ENCODE results near the gene TWNK.

TWNK gene

DNA sequence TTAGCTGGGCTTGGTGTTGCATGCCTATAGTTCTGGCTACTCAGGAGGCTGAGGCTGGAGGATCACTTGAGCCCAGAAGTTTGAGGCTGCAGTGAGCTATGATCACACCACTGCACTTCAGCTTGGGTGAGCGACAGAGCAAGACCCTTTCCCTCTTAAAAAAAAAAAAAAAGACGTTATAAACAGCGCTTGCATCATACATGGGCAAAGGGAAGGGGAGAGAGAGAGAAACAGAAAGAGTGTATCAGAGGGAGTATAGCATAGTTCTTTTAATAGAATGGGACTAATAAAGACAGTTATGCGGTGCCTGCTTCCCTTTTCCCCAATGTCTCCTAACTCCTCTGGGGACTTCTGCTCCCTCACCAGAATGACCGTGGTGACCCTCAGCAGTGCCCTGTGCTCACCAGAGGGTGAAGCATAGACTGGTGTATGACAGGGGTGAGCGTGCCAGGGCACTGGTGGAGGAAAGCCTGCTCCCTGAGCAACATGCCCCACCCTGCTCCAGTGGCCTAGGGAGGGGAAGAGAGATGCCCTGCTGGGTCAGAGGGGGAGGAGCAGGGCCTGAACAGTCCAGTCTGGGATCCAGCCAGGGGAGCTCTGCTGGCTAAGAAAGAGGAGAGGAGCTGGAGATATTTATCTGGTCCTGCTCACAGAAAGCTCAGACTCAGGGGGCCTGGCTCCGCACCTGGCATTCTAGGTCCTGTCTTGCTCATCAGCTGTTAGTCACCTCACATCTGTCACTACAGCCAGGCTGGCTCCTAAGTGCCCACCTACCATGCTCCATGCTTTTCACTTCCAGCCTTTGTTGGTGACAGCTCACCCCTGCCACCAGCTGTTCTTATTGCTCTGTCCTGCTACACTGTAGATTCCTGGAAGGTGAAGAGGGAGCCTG is 41.3 kb downstream of the TWNK start:
- H3K36me3 ChIP-seq (replicated peaks; ENCODE audit: low read depth, low read length), result no peaks in the 10 kb centered on the region
- peaks cover 29% of the 10 kb centered on the region for H3K27me3 ChIP-seq (ENCODE audit: low read depth, low read length)
- no peak overlapping the region for H3K9ac ChIP-seq (ENCODE audit: low read length)
- no peaks in the 10 kb centered on the region for H3K79me2 ChIP-seq (ENCODE audit: low read length)
- H4K20me1 ChIP-seq (ENCODE audit: insufficient read depth, low read length), result no peaks in the 10 kb centered on the region
- H3K4me1 ChIP-seq (ENCODE audit: low read length), result peaks cover 10% of the 10 kb centered on the region
- no peaks in the 10 kb centered on the region for H3K9me3 ChIP-seq (ENCODE audit: insufficient read depth, low read length)
- H3K27ac ChIP-seq (ENCODE audit: low read length), result no peak overlapping the region
- H3K4me3 ChIP-seq (ENCODE audit: low read length), result no peak overlapping the region
- TF ChIP-seq, protein P1, sequence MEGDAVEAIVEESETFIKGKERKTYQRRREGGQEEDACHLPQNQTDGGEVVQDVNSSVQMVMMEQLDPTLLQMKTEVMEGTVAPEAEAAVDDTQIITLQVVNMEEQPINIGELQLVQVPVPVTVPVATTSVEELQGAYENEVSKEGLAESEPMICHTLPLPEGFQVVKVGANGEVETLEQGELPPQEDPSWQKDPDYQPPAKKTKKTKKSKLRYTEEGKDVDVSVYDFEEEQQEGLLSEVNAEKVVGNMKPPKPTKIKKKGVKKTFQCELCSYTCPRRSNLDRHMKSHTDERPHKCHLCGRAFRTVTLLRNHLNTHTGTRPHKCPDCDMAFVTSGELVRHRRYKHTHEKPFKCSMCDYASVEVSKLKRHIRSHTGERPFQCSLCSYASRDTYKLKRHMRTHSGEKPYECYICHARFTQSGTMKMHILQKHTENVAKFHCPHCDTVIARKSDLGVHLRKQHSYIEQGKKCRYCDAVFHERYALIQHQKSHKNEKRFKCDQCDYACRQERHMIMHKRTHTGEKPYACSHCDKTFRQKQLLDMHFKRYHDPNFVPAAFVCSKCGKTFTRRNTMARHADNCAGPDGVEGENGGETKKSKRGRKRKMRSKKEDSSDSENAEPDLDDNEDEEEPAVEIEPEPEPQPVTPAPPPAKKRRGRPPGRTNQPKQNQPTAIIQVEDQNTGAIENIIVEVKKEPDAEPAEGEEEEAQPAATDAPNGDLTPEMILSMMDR (IDR thresholded peaks at IDR 0.05; ENCODE audit: low read depth, low read length), result no peak
- no peak for TF ChIP-seq EZH2phosphoT487 (IDR thresholded peaks at IDR 0.05; ENCODE audit: low read depth)
- H2AFZ ChIP-seq (ENCODE audit: low read depth, low read length), result no peak overlapping the region
- H3K4me2 ChIP-seq (ENCODE audit: low read length), result no peak overlapping the region

DNA sequence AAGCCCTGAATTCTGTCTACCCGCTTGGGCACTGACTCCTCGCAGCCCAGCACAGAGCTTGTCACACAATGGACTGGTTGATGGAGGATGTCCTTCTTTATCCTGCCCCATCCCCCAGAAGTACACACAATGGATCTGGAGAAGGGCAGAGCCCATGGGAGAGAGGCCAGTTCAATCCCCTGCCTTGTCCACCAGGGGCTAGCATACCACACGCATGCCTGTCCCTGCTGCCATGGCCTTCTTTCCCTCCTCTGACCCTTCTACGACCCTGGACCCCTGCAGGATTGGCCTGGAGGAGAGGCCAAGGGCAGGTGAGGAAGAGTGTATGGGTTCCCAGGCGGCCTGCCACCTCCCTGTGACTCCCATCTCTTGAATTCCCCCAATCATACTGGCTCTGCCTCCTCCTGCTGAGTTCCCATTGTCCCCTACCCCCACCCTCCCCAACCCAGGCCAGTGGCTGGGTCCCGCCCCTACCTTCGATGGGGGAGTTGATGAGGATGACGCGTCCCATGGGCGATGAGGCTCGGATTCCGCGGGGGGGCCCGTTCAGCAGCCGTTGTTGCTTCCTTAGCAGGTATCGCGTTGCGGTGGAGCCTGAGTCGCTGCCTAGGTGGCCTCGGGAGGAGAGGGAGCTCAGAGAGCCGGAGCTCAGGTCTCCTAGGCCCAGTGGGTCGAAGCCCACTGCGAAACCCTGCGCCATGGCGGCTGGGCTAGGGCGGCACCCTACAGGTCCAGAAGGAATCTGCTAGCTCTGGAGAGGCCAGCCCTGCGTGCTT is 42.4 kb downstream of the TWNK start:
- Histone ChIP-seq H3K4me3 (ENCODE audit: low read length) (no peak overlapping the region), H3K4me2 (ENCODE audit: low read length) (no peak overlapping the region), H4K20me1 (ENCODE audit: insufficient read depth, low read length) (no peaks in the 10 kb centered on the region), H2AFZ (ENCODE audit: low read depth, low read length) (no peak overlapping the region), H3K27me3 (ENCODE audit: low read depth, low read length) (peaks cover 29% of the 10 kb centered on the region), H3K27ac (ENCODE audit: low read length) (no peak overlapping the region), H3K9me3 (ENCODE audit: insufficient read depth, low read length) (no peaks in the 10 kb centered on the region), H3K9ac (ENCODE audit: low read length) (no peak overlapping the region), H3K79me2 (ENCODE audit: low read length) (no peaks in the 10 kb centered on the region), H3K36me3 (replicated peaks; ENCODE audit: low read depth, low read length) (no peaks in the 10 kb centered on the region), H3K4me1 (ENCODE audit: low read length) (peaks cover 10% of the 10 kb centered on the region)
- TF ChIP-seq EZH2phosphoT487 (IDR thresholded peaks at IDR 0.05; ENCODE audit: low read depth), result no peak
- TF ChIP-seq, protein P1 (IDR thresholded peaks at IDR 0.05; ENCODE audit: low read depth, low read length), result no peak

DNA sequence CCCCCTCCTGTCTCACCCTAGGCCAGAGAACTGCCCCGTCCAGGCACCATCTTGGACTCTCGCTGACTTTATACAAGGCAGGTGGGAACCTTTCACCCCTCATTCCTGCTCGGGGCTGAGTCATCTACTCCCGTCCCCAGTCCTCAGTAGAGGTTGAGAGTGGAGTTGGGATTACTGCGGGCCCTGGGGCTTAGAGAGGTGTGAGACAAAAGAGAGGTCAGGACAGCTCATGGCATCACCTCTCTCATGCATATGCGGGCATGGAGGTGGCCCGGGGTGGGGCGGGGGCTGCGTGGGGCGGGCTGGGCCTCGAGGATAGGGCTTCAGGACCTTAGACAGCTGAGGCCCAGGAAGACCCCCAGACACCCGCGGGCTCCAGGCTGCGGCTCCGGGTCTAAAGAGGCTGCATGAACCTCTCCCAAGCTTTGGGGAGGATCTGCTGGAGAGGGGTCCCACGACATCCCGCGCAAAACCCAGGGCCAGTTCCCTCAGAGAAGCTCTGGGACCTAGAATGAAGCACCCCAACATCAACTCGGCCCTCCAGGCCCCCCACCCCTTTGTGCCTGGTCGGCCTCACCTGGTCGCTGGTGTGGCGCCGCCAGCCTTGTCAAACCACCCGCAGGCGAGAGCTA is 43.3 kb downstream of the TWNK start:
- no peaks in the 10 kb centered on the region for H4K20me1 ChIP-seq (ENCODE audit: insufficient read depth, low read length)
- H3K4me1 ChIP-seq (ENCODE audit: low read length), result peaks cover 10% of the 10 kb centered on the region
- TF ChIP-seq, protein P1 (IDR thresholded peaks at IDR 0.05; ENCODE audit: low read depth, low read length), result no peak
- TF ChIP-seq EZH2phosphoT487 (IDR thresholded peaks at IDR 0.05; ENCODE audit: low read depth), result no peak
- no peaks in the 10 kb centered on the region for H3K9me3 ChIP-seq (ENCODE audit: insufficient read depth, low read length)
- no peaks in the 10 kb centered on the region for H3K36me3 ChIP-seq (replicated peaks; ENCODE audit: low read depth, low read length)
- H3K4me2 ChIP-seq (ENCODE audit: low read length), result peak overlapping the region; percentile 100
- H2AFZ ChIP-seq (ENCODE audit: low read depth, low read length), result no peak overlapping the region
- no peak overlapping the region for H3K27ac ChIP-seq (ENCODE audit: low read length)
- H3K4me3 ChIP-seq (ENCODE audit: low read length), result peak overlapping the region; percentile 98
- H3K79me2 ChIP-seq (ENCODE audit: low read length), result no peaks in the 10 kb centered on the region
- peaks cover 29% of the 10 kb centered on the region for H3K27me3 ChIP-seq (ENCODE audit: low read depth, low read length)
- H3K9ac ChIP-seq (ENCODE audit: low read length), result no peak overlapping the region

Measured in OCI-LY3 (cell line).